ENCODE data around the gene DNLZ. TPM values are rescaled to one million over a fixed set of nuclear protein-coding genes. Genes with fewer than 3 reads are reported as not detected.

The DNLZ gene
- total and polyA plus RNA-seq, 2 donors (not counting 3 experiments of a cell fraction or from before 2014, with no cell fraction given) = 26.9 to 38.4 TPM

DNA sequence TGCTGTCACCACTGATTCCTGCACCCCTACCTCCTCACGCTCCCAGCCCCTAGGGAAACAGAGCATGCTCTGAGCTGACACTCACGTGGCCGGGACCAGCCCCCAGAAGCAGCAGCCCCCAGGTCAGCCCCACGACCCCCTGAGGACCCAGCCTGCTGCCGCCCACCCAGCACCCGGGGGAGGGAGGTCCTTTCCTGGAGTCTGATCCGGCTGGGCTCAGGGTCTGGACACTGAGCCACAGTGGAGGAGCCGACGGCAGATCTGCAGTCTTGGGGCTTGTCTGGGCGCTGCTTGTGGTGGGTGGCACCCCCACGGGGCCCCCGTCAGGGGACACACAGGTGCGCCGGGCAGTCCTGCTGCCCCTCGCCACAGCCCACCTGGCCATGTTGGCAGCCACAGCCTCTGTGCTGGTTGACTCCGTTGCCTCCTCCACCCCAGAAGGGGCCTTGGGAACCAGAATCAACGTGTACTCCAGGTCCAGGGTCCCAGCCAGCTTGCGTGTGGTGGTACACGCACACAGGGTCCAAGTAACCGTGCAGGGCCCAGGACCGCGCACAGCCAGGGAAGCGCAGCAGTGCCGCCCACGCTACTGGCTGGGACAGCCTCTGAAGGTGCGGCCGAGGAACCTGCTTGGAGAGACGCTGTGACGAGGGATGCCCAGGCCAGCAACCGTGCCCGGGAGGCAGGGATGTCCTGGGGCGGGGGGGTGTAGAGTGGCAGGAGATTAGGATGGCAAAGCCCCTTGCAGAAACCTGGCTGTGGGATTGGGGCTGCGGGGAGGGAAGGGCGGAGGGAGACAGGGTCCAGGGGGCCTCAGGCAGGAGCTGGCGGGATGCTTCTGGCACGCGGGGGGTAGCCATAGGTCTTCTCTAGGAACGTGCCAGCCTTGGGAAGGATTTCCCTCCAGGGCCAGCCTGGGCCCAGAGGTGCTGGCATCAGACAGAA lies 3.5 kb downstream of the DNLZ start:
- Histone ChIP-seq H3K9me3 (replicated peaks; ENCODE audit: control insufficient read depth, insufficient read depth, low read length) (no peaks in the 10 kb centered on the region), H3K4me1 (ENCODE audit: control insufficient read depth, extremely low read depth, insufficient read depth, low read length) (peaks cover 7% of the 10 kb centered on the region), H3K4me2 (ENCODE audit: insufficient read depth, low read length) (no peak overlapping the region), H3K4me3 (replicated peaks in 1 of 3; ENCODE audit: insufficient read depth in 1 of 3, low read depth in 1 of 3, low read length in 3 of 3) (no peak overlapping the region), H3K36me3 (ENCODE audit: control insufficient read depth in 2 of 2, extremely low read depth in 1 of 2, insufficient read depth in 2 of 2, low read length in 2 of 2) (peaks cover 0 to 5% of the 10 kb centered on the region in 2 experiments), H4K20me1 (replicated peaks; ENCODE audit: control insufficient read depth, extremely low read depth, insufficient read depth, low read length) (no peaks in the 10 kb centered on the region), H3K9me1 (replicated peaks; ENCODE audit: control insufficient read depth, extremely low read depth, insufficient read depth, low read length) (no peaks in the 10 kb centered on the region), H3K9ac (replicated peaks; ENCODE audit: extremely low read depth, insufficient read depth, low read length) (no peak overlapping the region), H2AFZ (ENCODE audit: low read depth, low read length) (no peak overlapping the region), H3K27ac (ENCODE audit: insufficient read depth, low read depth, low read length) (no peak overlapping the region), H3K27me3 (ENCODE audit: control insufficient read depth in 2 of 2, insufficient read depth in 2 of 2, low read length in 2 of 2) (no peaks in the 10 kb centered on the region), H3K79me2 (ENCODE audit: control insufficient read depth, insufficient read depth, low read length) (peaks cover 3% of the 10 kb centered on the region)
- intact Hi-C loops (cut with micrococcal nuclease) (no loop called here), dilution Hi-C loops (cut with MboI; ENCODE audit: extremely low pct_ligation_motif_present, low sequenced_read_pairs) (no loop called here)
- DNase-seq (ENCODE audit: low read depth, low spot score) (no peak), FAIRE-seq (no peak)
- no TSS peak for BruUV-seq (replicated peaks)
- POLR2A ChIA-PET = no interaction called here
- TF ChIP-seq POLR2A (IDR thresholded peaks at IDR 0.05; ENCODE audit: low read depth, low read length) = no peak
- TF ChIP-seq, protein P1, sequence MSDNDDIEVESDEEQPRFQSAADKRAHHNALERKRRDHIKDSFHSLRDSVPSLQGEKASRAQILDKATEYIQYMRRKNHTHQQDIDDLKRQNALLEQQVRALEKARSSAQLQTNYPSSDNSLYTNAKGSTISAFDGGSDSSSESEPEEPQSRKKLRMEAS (IDR thresholded peaks at IDR 0.05; ENCODE audit: insufficient read depth, insufficient read length) = no peak
- no peak for TF ChIP-seq EZH2 (IDR thresholded peaks at IDR 0.05; ENCODE audit: borderline replicate concordance, low read depth, low read length, severe bottlenecking)
- no peak for TF ChIP-seq FOS (IDR thresholded peaks at IDR 0.05; ENCODE audit: borderline replicate concordance, insufficient read depth, low read length)
- no peak for TF ChIP-seq MYC (IDR thresholded peaks at IDR 0.05; ENCODE audit: low read depth, low read length)
- no peak for TF ChIP-seq GATA2 (IDR thresholded peaks at IDR 0.05; ENCODE audit: insufficient read depth, insufficient read length, low read depth, low read length)
- no peak for TF ChIP-seq JUN (IDR thresholded peaks at IDR 0.05; ENCODE audit: borderline replicate concordance, insufficient read depth, insufficient read length, low read depth)
- TF ChIP-seq POLR2AphosphoS5 (IDR thresholded peaks at IDR 0.05; ENCODE audit: insufficient read depth, low read depth, low read length) = no peak
- TF ChIP-seq, protein P2, sequence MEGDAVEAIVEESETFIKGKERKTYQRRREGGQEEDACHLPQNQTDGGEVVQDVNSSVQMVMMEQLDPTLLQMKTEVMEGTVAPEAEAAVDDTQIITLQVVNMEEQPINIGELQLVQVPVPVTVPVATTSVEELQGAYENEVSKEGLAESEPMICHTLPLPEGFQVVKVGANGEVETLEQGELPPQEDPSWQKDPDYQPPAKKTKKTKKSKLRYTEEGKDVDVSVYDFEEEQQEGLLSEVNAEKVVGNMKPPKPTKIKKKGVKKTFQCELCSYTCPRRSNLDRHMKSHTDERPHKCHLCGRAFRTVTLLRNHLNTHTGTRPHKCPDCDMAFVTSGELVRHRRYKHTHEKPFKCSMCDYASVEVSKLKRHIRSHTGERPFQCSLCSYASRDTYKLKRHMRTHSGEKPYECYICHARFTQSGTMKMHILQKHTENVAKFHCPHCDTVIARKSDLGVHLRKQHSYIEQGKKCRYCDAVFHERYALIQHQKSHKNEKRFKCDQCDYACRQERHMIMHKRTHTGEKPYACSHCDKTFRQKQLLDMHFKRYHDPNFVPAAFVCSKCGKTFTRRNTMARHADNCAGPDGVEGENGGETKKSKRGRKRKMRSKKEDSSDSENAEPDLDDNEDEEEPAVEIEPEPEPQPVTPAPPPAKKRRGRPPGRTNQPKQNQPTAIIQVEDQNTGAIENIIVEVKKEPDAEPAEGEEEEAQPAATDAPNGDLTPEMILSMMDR (IDR thresholded peaks at IDR 0.05; ENCODE audit: extremely low read depth in 1 of 2, insufficient read depth in 1 of 2, low read depth in 1 of 2, low read length in 2 of 2) = no peak
- CTCF ChIA-PET = no interaction called here

Data from endothelial cell of umbilical vein (primary cell).